ENCODE data around the gene TCTN1. TPM values are rescaled to one million over a fixed set of nuclear protein-coding genes. Genes with fewer than 3 reads are reported as not detected.
A peak's percentile ranks its signal among the peaks of the same experiment; 100 is the strongest.

The TCTN1 gene
- total and polyA plus RNA-seq, 2 of the 13 experiments (the other 11 are each of a cell fraction or from before 2014, with no cell fraction given), result 13.6 to 16.0 TPM

GRCh38 chr12:110657747-110658146 lies 43.8 kb downstream of the TCTN1 start (continued):
- TF ChIP-seq HNF4G (IDR thresholded peaks at IDR 0.05; ENCODE audit: borderline replicate concordance, low read depth, low read length), result 0 out of 2 replicates have a peak, but pooled peaks have one; percentile 13
- TF ChIP-seq HNF4G (CRISPR knock-in tag; IDR thresholded peaks at IDR 0.05; ENCODE audit: borderline replicate concordance, low read depth), result no peak
- peak; percentile 52 for TF ChIP-seq HNF4A (CRISPR knock-in tag; IDR thresholded peaks at IDR 0.05)
- no peak for TF ChIP-seq AKAP8 (CRISPR knock-in tag; IDR thresholded peaks at IDR 0.05)

GRCh38 chr12:110658242-110658641 lies 44.3 kb downstream of the TCTN1 start:
- Histone ChIP-seq H3K36me3 (replicated peaks in 1 of 2; ENCODE audit: control insufficient read depth in 1 of 2, insufficient read depth in 2 of 2, low read length in 2 of 2) (no peaks in the 10 kb centered on the region), H3K4me1 (ENCODE audit: insufficient read depth, low read length) (peaks cover 13% of the 10 kb centered on the region), H3K9ac (ENCODE audit: insufficient read depth, low read depth, low read length) (no peak overlapping the region), H3K79me2 (ENCODE audit: insufficient read depth, low read length) (no peaks in the 10 kb centered on the region), H3K9me3 (ENCODE audit: low read length) (no peaks in the 10 kb centered on the region), H3K27ac (ENCODE audit: extremely low read length, insufficient read depth, low read length) (no peak overlapping the region), H3K4me2 (ENCODE audit: low read depth, low read length) (peak overlapping the region; percentile 73), H3K4me3 (replicated peaks in 1 of 3; ENCODE audit: insufficient read depth in 1 of 3, low read depth in 2 of 3, low read length in 3 of 3) (peak overlapping the region in 2 of 3 experiments; percentile 26 to 59; a peak in 1 of 6 replicates), H3K27me3 (ENCODE audit: control insufficient read depth in 1 of 2, insufficient read depth in 2 of 2, low read length in 2 of 2) (no peaks in the 10 kb centered on the region; a peak in 1 of 5 replicates), H4K20me1 (ENCODE audit: insufficient read depth, low read length) (no peaks in the 10 kb centered on the region), H2AFZ (ENCODE audit: low read length) (peak overlapping the region; percentile 44)
- CTCF ChIA-PET (ENCODE audit: low intra/inter-chr PET ratio, low total read pairs), result no interaction called here
- BruUV-seq (replicated peaks), result no TSS peak
- TF ChIP-seq DRAP1 (CRISPR knock-in tag; IDR thresholded peaks at IDR 0.05) (no peak), ZSCAN22 (CRISPR knock-in tag; IDR thresholded peaks at IDR 0.05) (no peak), AKNA (CRISPR knock-in tag; IDR thresholded peaks at IDR 0.05; ENCODE audit: borderline replicate concordance) (no peak)
- in situ Hi-C loops (cut with HindIII; ENCODE audit: extremely low pct_ligation_motif_present, low pct_unique_long_range_greater_than_20kb) (no loop called here), intact Hi-C loops (cut with micrococcal nuclease; ENCODE audit: unreplicated experiment) (no loop called here)
- POLR2A ChIA-PET, result no interaction called here
- no peak for FAIRE-seq
- WGBS (ENCODE audit: low lambda C conversion rate), result 70% methylated on average over 9 of the region's 9 CpGs
- ATAC-seq, result peak; percentile 36; the same call in 2 of the 3 replicates
- no peak for DNase-seq (ENCODE audit: low spot score)
